GM23338 (cell line): ENCODE measurements around the gene CCNY. TPM values are rescaled to one million over a fixed set of nuclear protein-coding genes. Genes with fewer than 3 reads are reported as not detected.

Experiments
- ATAC-seq: fragments of 200-7000 bp; cut with Tn5 transposase; 3 replicates; pipeline ENCODE4 v1.9.1; 2020
- DNase-seq: peaks from one replicate; pipeline ENCODE4 v3.0.0-alpha.2; 2015; ENCODE audit warnings: low spot score
- H2AFZ ChIP-seq: fragments of 200-600 bp; sonication (generic); 2 replicates; pipeline ENCODE4 v1.8.0; 2016; ENCODE audit warnings: antibody characterized with exemption, mild to moderate bottlenecking, moderate library complexity
- H3F3A ChIP-seq: fragments of 200-600 bp; sonication (generic); replicated peaks from 2 replicates; pipeline ENCODE4 v1.8.0; 2017; ENCODE audit warnings: antibody characterized with exemption, mixed run types, low read depth
- H3K27ac ChIP-seq: fragments of 200-600 bp; sonication (generic); 2 replicates; pipeline ENCODE4 v1.6.1; 2016; ENCODE audit warnings: low read depth
- H3K27me3 ChIP-seq: fragments of 200-600 bp; sonication (generic); 2 replicates; pipeline ENCODE4 v1.8.0; 2016; ENCODE audit warnings: mild to moderate bottlenecking, mixed run types, moderate library complexity; ENCODE audit not compliant: insufficient read depth
- H3K36me3 ChIP-seq: fragments of 200-600 bp; sonication (generic); 2 replicates; pipeline ENCODE4 v1.8.0; 2016; ENCODE audit warnings: mild to moderate bottlenecking; ENCODE audit not compliant: insufficient read depth
- H3K4me1 ChIP-seq: fragments of 200-600 bp; sonication (generic); 2 replicates; pipeline ENCODE4 v1.8.0; 2016; ENCODE audit warnings: mild to moderate bottlenecking, moderate library complexity; ENCODE audit not compliant: insufficient read depth
- H3K4me2 ChIP-seq: fragments of 200-600 bp; sonication (generic); 2 replicates; pipeline ENCODE4 v1.7.1; 2017; ENCODE audit warnings: mixed run types
- H3K4me3 ChIP-seq: fragments of 200-600 bp; sonication (generic); 2 replicates; pipeline ENCODE4 v1.6.1; 2016; ENCODE audit warnings: mixed run types
- H3K79me2 ChIP-seq: fragments of 200-600 bp; sonication (generic); replicated peaks from 2 replicates; pipeline ENCODE4 v1.8.0; 2017; ENCODE audit warnings: mild to moderate bottlenecking; ENCODE audit not compliant: insufficient read depth
- H3K9me2 ChIP-seq: fragments of 200-600 bp; sonication (generic); 2 replicates; pipeline ENCODE4 v1.8.0; 2017; ENCODE audit not compliant: insufficient read depth
- H4K20me1 ChIP-seq: fragments of 200-600 bp; sonication (generic); replicated peaks from 2 replicates; pipeline ENCODE4 v1.8.0; 2017; ENCODE audit warnings: mild to moderate bottlenecking; ENCODE audit not compliant: insufficient read depth
- H3K27ac Mint-ChIP-seq: 2 replicates; pipeline ENCODE4 v1.8.0; 2020; ENCODE audit warnings: inconsistent platforms, mild to moderate bottlenecking, moderate library complexity, mixed read lengths
- H3K27me3 Mint-ChIP-seq: 3 replicates; pipeline ENCODE4 v1.8.0; 2022; ENCODE audit warnings: low read depth, mild to moderate bottlenecking, moderate library complexity, mixed read lengths, inconsistent platforms; ENCODE audit not compliant: insufficient read depth, poor library complexity
- H3K36me3 Mint-ChIP-seq: 3 replicates; pipeline ENCODE4 v1.8.0; 2021; ENCODE audit warnings: low read depth, mild to moderate bottlenecking, inconsistent platforms, moderate library complexity, mixed read lengths
- H3K4me1 Mint-ChIP-seq: 3 replicates; pipeline ENCODE4 v1.8.0; 2020; ENCODE audit warnings: mild to moderate bottlenecking, inconsistent platforms, mixed read lengths
- H3K4me3 Mint-ChIP-seq: 3 replicates; pipeline ENCODE4 v1.8.0; 2021; ENCODE audit warnings: moderate library complexity, mild to moderate bottlenecking, inconsistent platforms, mixed read lengths
- H3K9me3 Mint-ChIP-seq: 3 replicates; pipeline ENCODE4 v1.8.0; 2020; ENCODE audit warnings: moderate library complexity, mild to moderate bottlenecking, inconsistent platforms, mixed read lengths
- CREB1 ChIP-seq: fragments of 250-450 bp; sonication (Bioruptor Pico); IDR thresholded peaks from 2 replicates; pipeline ENCODE4 v1.5.0; 2020; ENCODE audit warnings: low read depth, mild to moderate bottlenecking, moderate library complexity
- EZH2 ChIP-seq: fragments of 200-600 bp; sonication (generic); IDR thresholded peaks from one replicate; pipeline ENCODE4 v1.8.0; 2017; ENCODE audit warnings: antibody characterized with exemption, mild to moderate bottlenecking, low read depth; ENCODE audit not compliant: unreplicated experiment
- EZH2phosphoT487 ChIP-seq: fragments of 200-600 bp; sonication (generic); IDR thresholded peaks from one replicate; pipeline ENCODE4 v1.8.1; 2018; ENCODE audit warnings: antibody characterized with exemption; ENCODE audit not compliant: unreplicated experiment
- JUNB ChIP-seq: IDR thresholded peaks from one replicate; pipeline ENCODE4 v1.6.1; 2016; ENCODE audit warnings: antibody characterized with exemption; ENCODE audit not compliant: unreplicated experiment
- NANOG ChIP-seq: IDR thresholded peaks from 2 replicates; pipeline ENCODE4 v1.6.1; 2016; ENCODE audit warnings: antibody characterized with exemption, borderline replicate concordance
- POLR2AphosphoS5 ChIP-seq: IDR thresholded peaks from 2 replicates; pipeline ENCODE4 v1.6.1; 2016; ENCODE audit warnings: antibody characterized with exemption, low read depth
- REST ChIP-seq: IDR thresholded peaks from one replicate; pipeline ENCODE4 v1.6.1; 2018; ENCODE audit warnings: antibody characterized with exemption; ENCODE audit not compliant: unreplicated experiment
- STAT1 ChIP-seq: IDR thresholded peaks from one replicate; pipeline ENCODE4 v1.6.1; 2016; ENCODE audit warnings: antibody characterized with exemption; ENCODE audit not compliant: unreplicated experiment
- ZNF114 ChIP-seq: fragments of 250-450 bp; sonication (Bioruptor Pico); IDR thresholded peaks from 2 replicates; pipeline ENCODE4 v1.5.0; 2020; ENCODE audit warnings: mild to moderate bottlenecking, moderate library complexity
- ZNF331 ChIP-seq: fragments of 250-450 bp; sonication (Bioruptor Pico); IDR thresholded peaks from 2 replicates; pipeline ENCODE4 v1.5.0; 2020; ENCODE audit warnings: low read depth, mild to moderate bottlenecking, moderate library complexity
- polyA plus RNA-seq: library from polyadenylated mRNA; unstranded; fragments of >200 nt; fragmentation: Nextera tagmentation; extraction: Ambion mirVana; gene quantifications from 2 replicates; pipeline ENCODE4 v1.2.1, GENCODE V29; 2016
- total RNA-seq: library from RNA; depleted of rRNA; stranded (reverse); fragments of >200 nt; shearing (Covaris generic); gene quantifications from 2 replicates; pipeline ENCODE4 v1.2.3, GENCODE V29; 2014
- TF ChIP-seq, protein P1 (sequence below): IDR thresholded peaks from 2 replicates; pipeline ENCODE4 v1.6.1; 2016; ENCODE audit warnings: antibody characterized with exemption
- TF ChIP-seq, protein P2 (sequence below), 2 experiments: fragments of 200-600 bp in 1 of 2; sonication (generic) in 1 of 2; conservative IDR thresholded peaks; 2 replicates each; pipeline versions ENCODE4 v1.5.1 to v1.6.1; 2016 to 2017; ENCODE audit warnings: antibody characterized with exemption in 2 of 2, low read depth in 2 of 2, mild to moderate bottlenecking in 2 of 2, moderate library complexity in 1 of 2
- TF ChIP-seq, protein P3 (sequence below): fragments of 250-450 bp; sonication (Bioruptor Pico); IDR thresholded peaks from 2 replicates; pipeline ENCODE4 v1.5.0; 2020; ENCODE audit warnings: mild to moderate bottlenecking, moderate library complexity

Gene CCNY
- total and polyA plus RNA-seq, 2 experiments from 2014 or later: 14.2 to 29.0 TPM

DNA sequence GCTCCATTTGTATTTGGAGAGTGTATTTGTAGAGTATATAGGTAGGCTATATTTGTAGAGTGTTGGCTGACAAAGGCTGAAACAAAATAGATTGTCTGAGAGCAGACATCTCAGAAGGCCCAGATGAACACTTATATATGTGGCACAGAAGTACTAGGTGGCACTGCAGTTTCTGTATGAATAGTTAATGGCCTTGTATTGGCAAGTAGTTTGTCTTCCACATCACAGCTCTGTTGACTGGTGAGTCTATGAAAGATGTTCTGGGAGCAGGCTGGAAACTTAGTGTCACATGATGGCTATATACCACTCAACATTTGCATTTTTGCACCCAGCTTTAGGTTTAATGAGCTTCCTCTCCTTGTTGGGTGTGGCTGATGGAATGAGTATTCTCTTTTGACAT, 51.9 kb downstream of the CCNY start:
- Histone ChIP-seq H3K79me2 (peaks cover 100% of the 10 kb centered on the region), H3K9me2 (no peaks in the 10 kb centered on the region), H3K27ac (no peak overlapping the region), H3K4me3 (no peak overlapping the region), H2AFZ (no peak overlapping the region), H3F3A (0 out of 2 replicates have a peak, but pooled peaks cover 2% of the 10 kb centered on the region), H4K20me1 (peaks cover 3% of the 10 kb centered on the region; the same call in 1 of the 2 replicates), H3K4me1 (peaks cover 30% of the 10 kb centered on the region), H3K27me3 (no peaks in the 10 kb centered on the region), H3K36me3 (no peaks in the 10 kb centered on the region), H3K4me2 (no peak overlapping the region)
- no peak overlapping the region for H3K4me3 Mint-ChIP-seq
- no peak for TF ChIP-seq ZNF331 (CRISPR knock-in tag)
- TF ChIP-seq, protein P1, sequence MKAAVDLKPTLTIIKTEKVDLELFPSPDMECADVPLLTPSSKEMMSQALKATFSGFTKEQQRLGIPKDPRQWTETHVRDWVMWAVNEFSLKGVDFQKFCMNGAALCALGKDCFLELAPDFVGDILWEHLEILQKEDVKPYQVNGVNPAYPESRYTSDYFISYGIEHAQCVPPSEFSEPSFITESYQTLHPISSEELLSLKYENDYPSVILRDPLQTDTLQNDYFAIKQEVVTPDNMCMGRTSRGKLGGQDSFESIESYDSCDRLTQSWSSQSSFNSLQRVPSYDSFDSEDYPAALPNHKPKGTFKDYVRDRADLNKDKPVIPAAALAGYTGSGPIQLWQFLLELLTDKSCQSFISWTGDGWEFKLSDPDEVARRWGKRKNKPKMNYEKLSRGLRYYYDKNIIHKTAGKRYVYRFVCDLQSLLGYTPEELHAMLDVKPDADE: no peak
- TF ChIP-seq, protein P2, sequence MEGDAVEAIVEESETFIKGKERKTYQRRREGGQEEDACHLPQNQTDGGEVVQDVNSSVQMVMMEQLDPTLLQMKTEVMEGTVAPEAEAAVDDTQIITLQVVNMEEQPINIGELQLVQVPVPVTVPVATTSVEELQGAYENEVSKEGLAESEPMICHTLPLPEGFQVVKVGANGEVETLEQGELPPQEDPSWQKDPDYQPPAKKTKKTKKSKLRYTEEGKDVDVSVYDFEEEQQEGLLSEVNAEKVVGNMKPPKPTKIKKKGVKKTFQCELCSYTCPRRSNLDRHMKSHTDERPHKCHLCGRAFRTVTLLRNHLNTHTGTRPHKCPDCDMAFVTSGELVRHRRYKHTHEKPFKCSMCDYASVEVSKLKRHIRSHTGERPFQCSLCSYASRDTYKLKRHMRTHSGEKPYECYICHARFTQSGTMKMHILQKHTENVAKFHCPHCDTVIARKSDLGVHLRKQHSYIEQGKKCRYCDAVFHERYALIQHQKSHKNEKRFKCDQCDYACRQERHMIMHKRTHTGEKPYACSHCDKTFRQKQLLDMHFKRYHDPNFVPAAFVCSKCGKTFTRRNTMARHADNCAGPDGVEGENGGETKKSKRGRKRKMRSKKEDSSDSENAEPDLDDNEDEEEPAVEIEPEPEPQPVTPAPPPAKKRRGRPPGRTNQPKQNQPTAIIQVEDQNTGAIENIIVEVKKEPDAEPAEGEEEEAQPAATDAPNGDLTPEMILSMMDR (conservative IDR thresholded peaks at IDR 0.05; ENCODE audit: low read depth in 2 of 2): no peak
- TF ChIP-seq REST: no peak
- TF ChIP-seq STAT1: no peak
- TF ChIP-seq EZH2phosphoT487: no peak
- no peak for TF ChIP-seq JUNB
- TF ChIP-seq, protein P3, sequence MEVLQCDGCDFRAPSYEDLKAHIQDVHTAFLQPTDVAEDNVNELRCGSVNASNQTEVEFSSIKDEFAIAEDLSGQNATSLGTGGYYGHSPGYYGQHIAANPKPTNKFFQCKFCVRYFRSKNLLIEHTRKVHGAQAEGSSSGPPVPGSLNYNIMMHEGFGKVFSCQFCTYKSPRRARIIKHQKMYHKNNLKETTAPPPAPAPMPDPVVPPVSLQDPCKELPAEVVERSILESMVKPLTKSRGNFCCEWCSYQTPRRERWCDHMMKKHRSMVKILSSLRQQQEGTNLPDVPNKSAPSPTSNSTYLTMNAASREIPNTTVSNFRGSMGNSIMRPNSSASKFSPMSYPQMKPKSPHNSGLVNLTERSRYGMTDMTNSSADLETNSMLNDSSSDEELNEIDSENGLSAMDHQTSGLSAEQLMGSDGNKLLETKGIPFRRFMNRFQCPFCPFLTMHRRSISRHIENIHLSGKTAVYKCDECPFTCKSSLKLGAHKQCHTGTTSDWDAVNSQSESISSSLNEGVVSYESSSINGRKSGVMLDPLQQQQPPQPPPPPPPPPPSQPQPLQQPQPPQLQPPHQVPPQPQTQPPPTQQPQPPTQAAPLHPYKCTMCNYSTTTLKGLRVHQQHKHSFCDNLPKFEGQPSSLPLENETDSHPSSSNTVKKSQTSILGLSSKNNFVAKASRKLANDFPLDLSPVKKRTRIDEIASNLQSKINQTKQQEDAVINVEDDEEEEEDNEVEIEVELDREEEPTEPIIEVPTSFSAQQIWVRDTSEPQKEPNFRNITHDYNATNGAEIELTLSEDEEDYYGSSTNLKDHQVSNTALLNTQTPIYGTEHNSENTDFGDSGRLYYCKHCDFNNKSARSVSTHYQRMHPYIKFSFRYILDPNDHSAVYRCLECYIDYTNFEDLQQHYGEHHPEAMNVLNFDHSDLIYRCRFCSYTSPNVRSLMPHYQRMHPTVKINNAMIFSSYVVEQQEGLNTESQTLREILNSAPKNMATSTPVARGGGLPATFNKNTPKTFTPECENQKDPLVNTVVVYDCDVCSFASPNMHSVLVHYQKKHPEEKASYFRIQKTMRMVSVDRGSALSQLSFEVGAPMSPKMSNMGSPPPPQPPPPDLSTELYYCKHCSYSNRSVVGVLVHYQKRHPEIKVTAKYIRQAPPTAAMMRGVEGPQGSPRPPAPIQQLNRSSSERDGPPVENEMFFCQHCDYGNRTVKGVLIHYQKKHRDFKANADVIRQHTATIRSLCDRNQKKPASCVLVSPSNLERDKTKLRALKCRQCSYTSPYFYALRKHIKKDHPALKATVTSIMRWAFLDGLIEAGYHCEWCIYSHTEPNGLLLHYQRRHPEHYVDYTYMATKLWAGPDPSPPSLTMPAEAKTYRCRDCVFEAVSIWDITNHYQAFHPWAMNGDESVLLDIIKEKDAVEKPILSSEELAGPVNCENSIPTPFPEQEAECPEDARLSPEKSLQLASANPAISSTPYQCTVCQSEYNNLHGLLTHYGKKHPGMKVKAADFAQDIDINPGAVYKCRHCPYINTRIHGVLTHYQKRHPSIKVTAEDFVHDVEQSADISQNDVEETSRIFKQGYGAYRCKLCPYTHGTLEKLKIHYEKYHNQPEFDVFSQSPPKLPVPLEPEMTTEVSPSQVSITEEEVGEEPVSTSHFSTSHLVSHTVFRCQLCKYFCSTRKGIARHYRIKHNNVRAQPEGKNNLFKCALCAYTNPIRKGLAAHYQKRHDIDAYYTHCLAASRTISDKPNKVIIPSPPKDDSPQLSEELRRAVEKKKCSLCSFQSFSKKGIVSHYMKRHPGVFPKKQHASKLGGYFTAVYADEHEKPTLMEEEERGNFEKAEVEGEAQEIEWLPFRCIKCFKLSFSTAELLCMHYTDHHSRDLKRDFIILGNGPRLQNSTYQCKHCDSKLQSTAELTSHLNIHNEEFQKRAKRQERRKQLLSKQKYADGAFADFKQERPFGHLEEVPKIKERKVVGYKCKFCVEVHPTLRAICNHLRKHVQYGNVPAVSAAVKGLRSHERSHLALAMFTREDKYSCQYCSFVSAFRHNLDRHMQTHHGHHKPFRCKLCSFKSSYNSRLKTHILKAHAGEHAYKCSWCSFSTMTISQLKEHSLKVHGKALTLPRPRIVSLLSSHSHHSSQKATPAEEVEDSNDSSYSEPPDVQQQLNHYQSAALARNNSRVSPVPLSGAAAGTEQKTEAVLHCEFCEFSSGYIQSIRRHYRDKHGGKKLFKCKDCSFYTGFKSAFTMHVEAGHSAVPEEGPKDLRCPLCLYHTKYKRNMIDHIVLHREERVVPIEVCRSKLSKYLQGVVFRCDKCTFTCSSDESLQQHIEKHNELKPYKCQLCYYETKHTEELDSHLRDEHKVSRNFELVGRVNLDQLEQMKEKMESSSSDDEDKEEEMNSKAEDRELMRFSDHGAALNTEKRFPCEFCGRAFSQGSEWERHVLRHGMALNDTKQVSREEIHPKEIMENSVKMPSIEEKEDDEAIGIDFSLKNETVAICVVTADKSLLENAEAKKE (CRISPR knock-in tag): no peak
- TF ChIP-seq EZH2: no peak
- no peak for TF ChIP-seq ZNF114 (CRISPR knock-in tag)
- TF ChIP-seq NANOG: no peak
- TF ChIP-seq CREB1 (CRISPR knock-in tag): no peak
- TF ChIP-seq POLR2AphosphoS5: no peak
- H3K27me3 Mint-ChIP-seq: peaks cover 7% of the 10 kb centered on the region
- H3K36me3 Mint-ChIP-seq: peaks cover 45% of the 10 kb centered on the region
- DNase-seq: no peak
- peaks cover 41% of the 10 kb centered on the region for H3K4me1 Mint-ChIP-seq
- H3K27ac Mint-ChIP-seq: no peak overlapping the region
- no peak for ATAC-seq
- peaks cover 42% of the 10 kb centered on the region for H3K9me3 Mint-ChIP-seq
